ENCODE results near the gene MPP2. TPM values are rescaled to one million over a fixed set of nuclear protein-coding genes. Genes with fewer than 3 reads are reported as not detected.
"Not testable (repeated sequence)": the region's sequence is repeated elsewhere in the genome, so short reads cannot be mapped to it uniquely, and the experiment has no call there.

Gene MPP2
- total and polyA plus RNA-seq, 8 donors, result 0.43 to 6.4 (median 1.8) TPM

GRCh38 chr17:43940630-43941029 is 33.3 kb upstream of the MPP2 start:
- Histone ChIP-seq H3K4me3 (no peak overlapping the region), H3K9me3 (no peaks in the 10 kb centered on the region), H3K27ac (no peak overlapping the region), H3K27me3 (peaks cover 0 to 43% (median 23%) of the 10 kb centered on the region in 3 donors), H3K36me3 (no peaks in the 10 kb centered on the region), H3K4me1 (peaks cover 8 to 12% (median 11%) of the 10 kb centered on the region in 4 donors)
- DNase-seq, result peak in 1 of 2 donors; percentile 72
- TF ChIP-seq POLR2A (IDR thresholded peaks at IDR 0.05) (no peak), POLR2AphosphoS5 (IDR thresholded peaks at IDR 0.05) (no peak)
- TF ChIP-seq, protein P1, sequence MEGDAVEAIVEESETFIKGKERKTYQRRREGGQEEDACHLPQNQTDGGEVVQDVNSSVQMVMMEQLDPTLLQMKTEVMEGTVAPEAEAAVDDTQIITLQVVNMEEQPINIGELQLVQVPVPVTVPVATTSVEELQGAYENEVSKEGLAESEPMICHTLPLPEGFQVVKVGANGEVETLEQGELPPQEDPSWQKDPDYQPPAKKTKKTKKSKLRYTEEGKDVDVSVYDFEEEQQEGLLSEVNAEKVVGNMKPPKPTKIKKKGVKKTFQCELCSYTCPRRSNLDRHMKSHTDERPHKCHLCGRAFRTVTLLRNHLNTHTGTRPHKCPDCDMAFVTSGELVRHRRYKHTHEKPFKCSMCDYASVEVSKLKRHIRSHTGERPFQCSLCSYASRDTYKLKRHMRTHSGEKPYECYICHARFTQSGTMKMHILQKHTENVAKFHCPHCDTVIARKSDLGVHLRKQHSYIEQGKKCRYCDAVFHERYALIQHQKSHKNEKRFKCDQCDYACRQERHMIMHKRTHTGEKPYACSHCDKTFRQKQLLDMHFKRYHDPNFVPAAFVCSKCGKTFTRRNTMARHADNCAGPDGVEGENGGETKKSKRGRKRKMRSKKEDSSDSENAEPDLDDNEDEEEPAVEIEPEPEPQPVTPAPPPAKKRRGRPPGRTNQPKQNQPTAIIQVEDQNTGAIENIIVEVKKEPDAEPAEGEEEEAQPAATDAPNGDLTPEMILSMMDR (IDR thresholded peaks at IDR 0.05), result peak in 2 of 7 experiments; percentile 10 to 12
- intact Hi-C loops (cut with DNase I; ENCODE audit: low total_unique reads), result loop anchor here (5.0 kb wide), 1 partner anchor 52 kb away; no protein-coding TSS in a partner anchor
- 59 to 72% (median 64%) methylated on average over 6 to 7 of the region's 7 CpGs for WGBS, 5 donors

DNA sequence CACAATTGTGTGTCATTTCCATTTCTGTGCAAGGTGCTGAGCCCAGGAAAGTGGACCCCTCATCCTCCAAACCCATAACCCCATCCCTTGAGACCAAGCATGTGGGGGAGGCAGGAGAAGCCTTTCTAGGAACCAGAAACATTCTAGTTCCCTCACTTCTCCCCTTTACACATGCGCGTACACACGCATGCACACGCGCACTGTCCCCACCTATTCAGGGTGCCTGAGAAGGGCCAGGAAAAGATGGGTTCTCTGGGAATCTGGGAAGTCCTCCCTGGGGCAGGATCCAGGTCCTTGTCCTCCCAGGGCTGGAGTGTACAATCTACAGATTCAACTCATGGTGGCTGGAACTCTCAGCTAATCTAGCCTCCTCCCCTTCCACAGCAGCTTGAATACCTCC is 32.5 kb upstream of the MPP2 start:
- Histone ChIP-seq H3K9me3 (no peaks in the 10 kb centered on the region), H3K4me3 (no peak overlapping the region), H3K4me1 (peaks cover 8 to 12% (median 11%) of the 10 kb centered on the region in 4 donors), H3K27me3 (peaks cover 0 to 49% (median 24%) of the 10 kb centered on the region in 3 donors), H3K27ac (no peak overlapping the region), H3K36me3 (no peaks in the 10 kb centered on the region)
- WGBS, 5 donors, result 95 to 99% (median 97%) methylated on average over 5 of the region's 5 CpGs
- TF ChIP-seq, protein P1 (IDR thresholded peaks at IDR 0.05), result no peak
- no peak for TF ChIP-seq POLR2AphosphoS5 (IDR thresholded peaks at IDR 0.05)
- no peak for TF ChIP-seq POLR2A (IDR thresholded peaks at IDR 0.05)
- no peak for TF ChIP-seq EP300 (IDR thresholded peaks at IDR 0.05)
- DNase-seq, result no peak
- intact Hi-C loops (cut with DNase I; ENCODE audit: low total_unique reads), result loop anchor here (5.0 kb wide), 1 partner anchor 52 kb away; no protein-coding TSS in a partner anchor

GRCh38 chr17:43939452-43939851 is 32.1 kb upstream of the MPP2 start:
- H3K9me3 ChIP-seq; H3K27ac ChIP-seq; H3K36me3 ChIP-seq; intact Hi-C loops (cut with DNase I; ENCODE audit: low total_unique reads); H3K4me3 ChIP-seq; DNase-seq: not testable (repeated sequence)
- WGBS, 5 donors, result 88 to 98% (median 96%) methylated on average over 3 of the region's 3 CpGs
- H3K4me1 ChIP-seq, result peaks cover 8 to 12% (median 11%) of the 10 kb centered on the region in 4 donors
- peaks cover 0 to 49% (median 24%) of the 10 kb centered on the region in 3 donors for H3K27me3 ChIP-seq

GRCh38 chr17:43938838-43939182 is 31.5 kb upstream of the MPP2 start:
- Histone ChIP-seq H3K36me3 (no peaks in the 10 kb centered on the region), H3K27me3 (peaks cover 0 to 50% (median 24%) of the 10 kb centered on the region in 3 donors), H3K27ac (no peak overlapping the region), H3K9me3 (no peaks in the 10 kb centered on the region), H3K4me3 (no peak overlapping the region), H3K4me1 (peaks cover 8 to 12% (median 11%) of the 10 kb centered on the region in 4 donors)
- intact Hi-C loops (cut with DNase I; ENCODE audit: low total_unique reads), result no loop called here
- WGBS, 5 donors, result 76 to 82% (median 78%) methylated on average over 5 to 6 of the region's 6 CpGs
- DNase-seq, result no peak
- TF ChIP-seq, protein P1 (IDR thresholded peaks at IDR 0.05), result no peak
- TF ChIP-seq EP300 (IDR thresholded peaks at IDR 0.05) (no peak), POLR2A (IDR thresholded peaks at IDR 0.05) (no peak), POLR2AphosphoS5 (IDR thresholded peaks at IDR 0.05) (no peak)

- H3K9me3 ChIP-seq, result no peaks in the 10 kb centered on the region
- 78 to 98% (median 95%) methylated on average over 3 of the region's 3 CpGs for WGBS, 5 donors
- TF ChIP-seq EP300 (IDR thresholded peaks at IDR 0.05) (no peak), POLR2AphosphoS5 (IDR thresholded peaks at IDR 0.05) (no peak), POLR2A (IDR thresholded peaks at IDR 0.05) (no peak)
- TF ChIP-seq, protein P1 (IDR thresholded peaks at IDR 0.05), result no peak
These were observed 29.1 kb upstream of the MPP2 start for GRCh38 chr17:43936434-43936833.

More at GRCh38 chr17:43936434-43936833, 29.1 kb upstream of the MPP2 start:
- Histone ChIP-seq H3K4me3 (no peak overlapping the region), H3K4me1 (peaks cover 8 to 12% (median 11%) of the 10 kb centered on the region in 4 donors), H3K36me3 (no peaks in the 10 kb centered on the region), H3K27me3 (peaks cover 0 to 68% (median 24%) of the 10 kb centered on the region in 3 donors), H3K27ac (no peak overlapping the region)
- intact Hi-C loops (cut with DNase I; ENCODE audit: low total_unique reads), result no loop called here
- DNase-seq, result no peak

All from stomach (tissue), 9 donors.